Dermis microvascular lymphatic vessel endothelial cell (primary cell): ENCODE results near the gene COLEC11. TPM values are rescaled to one million over a fixed set of nuclear protein-coding genes. Genes with fewer than 3 reads are reported as not detected.

Source experiments
- DNase-seq, 2 donors: peaks; one replicate each; pipeline versions ENCODE4 v3.0.0 to v3.0.0-alpha.2; 2010; ENCODE audit warnings: low read depth in 2 of 2
- total RNA-seq: library from RNA; depleted of rRNA; stranded (reverse); fragments of >200 nt; gene quantifications from 2 replicates; pipeline ENCODE4 v1.2.1, GENCODE V29; 2014

Gene COLEC11
- total RNA-seq, 1 donor from 2014 or later, result 0.13 TPM

DNA sequence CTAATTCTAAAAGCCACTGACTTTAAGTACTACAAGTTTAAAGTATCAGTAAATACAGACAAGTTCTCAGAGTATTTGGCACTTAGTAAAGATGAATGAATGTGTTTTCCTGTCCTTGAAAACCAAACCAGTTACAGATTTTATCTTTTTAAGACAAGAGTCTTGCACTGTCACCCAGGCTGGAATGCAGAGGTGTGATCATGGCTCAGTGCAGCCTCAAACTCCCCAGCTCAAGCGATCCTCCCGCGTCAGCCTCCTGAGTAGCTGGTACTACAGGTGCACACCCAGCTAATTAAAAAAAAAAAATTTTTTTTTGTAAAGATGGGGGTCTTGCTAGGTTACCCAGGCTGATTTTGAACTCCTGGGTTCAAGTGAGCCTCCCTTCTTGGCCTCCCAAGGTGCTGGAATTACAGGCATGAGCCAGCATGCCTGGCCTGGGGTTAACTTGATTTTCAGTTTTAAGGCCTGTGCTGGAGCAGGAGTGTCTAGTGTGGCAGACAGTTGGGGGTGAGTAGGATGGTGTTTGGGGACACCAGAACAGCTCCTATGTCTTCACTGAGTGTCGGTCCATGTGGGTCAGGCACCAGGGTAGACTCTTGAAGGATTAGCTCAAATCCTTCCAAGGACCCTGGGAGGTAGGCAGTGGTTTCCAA is 10.2 kb upstream of the COLEC11 start:
- DNase-seq, result no peak

DNA sequence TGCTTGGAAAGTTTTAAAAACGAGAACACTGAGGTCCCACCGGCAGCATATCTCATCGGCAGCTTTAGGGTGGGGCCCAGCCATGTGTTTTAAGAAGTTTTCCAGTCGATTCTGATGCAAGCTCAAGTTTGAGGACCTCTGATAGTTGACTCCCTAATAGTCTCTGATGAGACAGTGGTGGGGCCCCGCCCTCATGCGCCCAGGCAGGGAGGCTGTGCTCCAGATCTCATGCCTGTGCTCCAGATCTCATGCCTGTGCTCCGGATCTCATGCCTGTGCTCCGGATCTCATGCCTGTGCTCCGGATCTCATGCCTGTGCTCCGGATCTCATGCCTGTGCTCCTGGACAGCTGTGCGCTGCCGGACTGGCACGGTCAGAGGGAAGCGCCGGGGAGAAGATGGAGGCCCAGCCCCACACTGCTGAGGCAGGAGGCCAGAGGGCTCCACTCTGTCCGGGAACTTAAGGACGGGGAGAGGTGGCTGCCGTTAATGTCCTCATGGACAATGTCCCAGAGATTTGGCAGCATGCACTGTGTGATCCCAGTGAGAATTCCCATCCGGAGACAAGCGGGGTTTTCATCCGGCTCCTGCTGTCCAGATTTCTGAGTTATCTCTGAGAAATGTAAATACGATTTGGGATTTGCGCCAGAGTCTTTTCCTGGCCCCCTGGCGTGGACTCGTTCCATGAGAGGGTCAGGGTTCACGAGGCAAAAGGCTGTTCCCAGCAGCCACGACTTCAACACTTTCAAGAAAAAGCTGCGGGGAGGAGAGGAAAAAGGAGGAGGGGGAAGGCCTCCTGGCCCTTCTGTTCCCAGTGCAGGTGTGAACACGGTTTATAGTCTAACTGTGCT is 9.4 kb upstream of the COLEC11 start:
- DNase-seq, result peak; percentile 48 to 73

DNA sequence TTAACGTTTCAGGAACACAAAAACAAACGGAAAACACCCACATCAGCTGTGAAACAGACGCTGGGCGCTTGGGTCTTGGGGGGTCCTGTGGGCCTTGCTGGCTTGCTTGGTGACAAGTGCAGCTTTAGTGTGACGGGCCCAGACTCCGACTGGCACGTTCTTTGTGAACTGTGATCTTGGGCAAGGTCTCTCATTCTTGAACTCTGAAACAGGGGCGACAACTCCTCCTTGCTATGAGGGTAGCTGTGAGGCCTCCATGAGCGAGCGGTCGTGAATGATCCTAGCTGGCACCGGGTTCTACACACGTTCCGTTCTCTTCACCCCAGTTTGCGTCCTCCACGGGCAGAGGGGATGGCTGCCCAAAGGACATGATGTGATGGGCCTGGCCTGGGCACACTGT is 8.7 kb upstream of the COLEC11 start:
- DNase-seq, result no peak

DNA sequence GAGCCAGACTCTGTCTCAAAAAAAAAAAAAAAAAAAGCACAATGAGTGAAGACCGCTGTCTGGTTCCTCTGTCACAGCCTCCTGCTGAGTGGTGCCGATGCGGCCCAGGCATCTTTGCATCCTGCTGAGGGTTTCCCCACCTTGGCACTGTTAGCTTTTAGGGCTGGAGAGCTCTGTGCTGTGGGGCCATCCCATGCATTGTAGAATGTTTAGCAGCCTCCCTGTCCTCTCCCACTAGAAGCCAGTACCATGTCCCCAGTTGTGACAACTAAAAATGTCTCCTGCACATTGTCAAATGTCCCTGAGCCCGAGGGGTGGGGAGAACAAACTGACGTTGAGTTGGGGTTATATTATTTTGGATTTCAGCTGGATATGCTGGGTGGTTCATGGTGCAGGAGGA is 7.9 kb upstream of the COLEC11 start:
- no peak for DNase-seq

DNA sequence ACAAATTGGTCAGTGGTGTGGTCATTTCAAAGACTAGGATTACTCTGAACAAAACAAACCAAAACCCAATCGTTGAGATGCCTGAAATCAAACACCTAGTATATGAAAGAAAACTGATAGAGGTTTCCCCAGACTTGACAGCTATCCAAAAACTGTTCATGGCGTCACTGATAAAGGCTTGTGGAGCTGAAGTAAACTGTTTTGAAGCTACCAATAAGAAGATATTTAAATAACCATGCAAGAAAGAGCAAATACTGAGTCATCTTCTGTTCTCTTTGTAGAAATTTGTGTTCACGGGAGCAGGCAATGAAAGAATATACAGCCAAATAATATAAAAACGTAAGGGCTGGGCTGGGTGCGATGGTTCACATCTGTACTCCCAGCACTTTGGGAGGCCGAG is 7.5 kb upstream of the COLEC11 start:
- DNase-seq, result no peak

DNA sequence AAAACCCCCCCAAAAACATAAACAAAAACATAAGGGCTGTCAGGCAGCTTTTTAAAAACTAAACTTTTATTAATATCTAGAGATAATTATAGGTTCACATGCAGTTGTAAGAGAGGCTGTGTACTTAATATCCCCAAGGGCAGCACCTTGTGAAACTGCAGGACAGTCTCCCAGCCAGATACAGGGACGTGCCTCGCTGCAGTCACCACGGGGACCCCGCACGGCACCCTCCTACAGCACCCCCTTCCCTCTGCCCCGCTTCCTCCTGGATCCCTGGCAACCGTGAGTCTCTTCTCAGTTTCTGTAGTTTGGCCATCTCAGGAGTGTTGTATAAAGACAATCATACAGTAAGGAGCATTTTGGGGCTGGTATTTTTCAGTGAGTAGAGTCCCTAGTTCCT is 6.8 kb upstream of the COLEC11 start:
- DNase-seq, result no peak

DNA sequence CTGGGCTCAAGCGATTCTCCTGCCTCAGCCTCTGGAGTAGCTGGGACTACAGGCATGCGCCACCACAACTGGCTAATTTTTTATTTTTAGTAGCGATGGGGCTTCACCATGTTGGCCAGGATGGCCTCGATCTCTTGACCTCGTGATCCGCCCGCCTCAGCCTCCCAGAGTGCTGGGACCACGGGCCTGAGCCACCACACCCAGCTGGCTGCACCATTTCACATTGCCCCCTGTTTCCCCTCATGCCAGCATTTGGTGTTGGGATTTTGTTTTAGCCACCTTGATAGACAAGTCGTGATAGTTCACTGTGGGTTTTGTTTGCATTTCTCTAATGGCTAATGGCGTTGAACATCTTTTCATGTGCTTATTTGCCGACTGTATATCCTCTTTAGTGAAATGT is 5.8 kb upstream of the COLEC11 start:
- DNase-seq, result no peak

DNA sequence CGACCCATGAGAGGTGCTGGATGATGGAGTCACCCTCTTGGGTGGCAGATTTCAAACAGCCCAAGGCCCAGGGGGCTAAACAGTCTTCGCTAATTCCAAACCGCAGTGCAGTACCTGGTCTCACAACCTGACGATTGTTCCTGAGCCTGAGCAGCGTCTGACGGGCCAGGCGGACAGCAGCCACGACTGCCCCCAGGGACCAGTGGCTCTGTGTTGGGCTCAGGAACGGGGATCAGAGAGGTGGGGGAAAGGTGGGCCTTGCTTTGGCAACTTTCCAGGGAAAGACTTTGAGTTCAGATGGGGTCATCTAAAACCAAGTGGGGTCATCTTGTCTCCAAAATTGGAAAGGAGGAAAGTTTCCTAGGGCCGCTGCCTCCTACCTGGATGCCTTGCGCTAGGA is 492 bp downstream of the COLEC11 start:
- no peak for DNase-seq

DNA sequence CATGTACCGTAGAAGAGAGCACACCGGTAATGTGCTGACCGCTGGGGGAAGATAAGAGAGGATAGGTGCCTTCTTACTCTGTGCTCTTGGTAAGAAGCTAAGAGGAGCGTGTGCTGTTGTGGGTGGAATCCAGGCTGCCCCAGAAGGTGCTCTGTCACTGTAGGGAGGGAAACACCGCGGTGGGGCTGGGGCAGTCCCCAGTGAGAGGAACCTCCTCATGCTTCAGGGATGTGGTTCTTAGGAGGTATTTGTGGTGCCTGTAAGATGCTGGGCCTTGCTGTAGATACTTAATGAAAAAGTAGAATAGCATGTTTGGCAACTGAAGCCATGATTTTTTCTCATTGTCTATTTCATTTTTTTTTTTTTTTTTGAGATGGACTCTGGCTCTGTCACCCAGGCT is 1.1 kb downstream of the COLEC11 start:
- DNase-seq, result no peak

DNA sequence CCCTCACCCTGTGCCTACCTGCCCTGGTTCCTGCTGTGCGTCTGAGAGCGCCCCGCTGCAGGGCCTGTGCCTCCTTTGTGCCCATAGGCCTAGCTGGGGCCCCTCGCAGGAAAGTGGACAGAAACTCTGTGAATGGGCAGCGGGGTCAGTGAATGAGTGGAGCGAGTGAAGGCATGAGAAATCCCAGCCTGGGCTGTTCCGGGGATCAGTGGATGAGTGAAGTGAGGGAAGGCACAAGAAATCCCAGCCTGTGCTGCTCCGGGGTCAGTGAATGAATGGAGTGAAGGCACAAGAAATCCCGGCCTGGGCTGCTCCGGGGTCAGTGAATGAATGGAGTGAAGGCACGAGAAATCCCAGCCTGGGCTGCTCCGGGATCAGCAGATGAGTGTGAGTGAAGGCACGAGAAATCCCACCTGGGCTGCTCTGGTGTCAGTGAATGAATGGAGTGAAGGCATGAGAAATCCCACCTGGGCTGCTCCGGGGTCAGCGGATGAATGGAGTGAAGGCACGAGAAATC is 2.0 kb downstream of the COLEC11 start:
- DNase-seq, result no peak

DNA sequence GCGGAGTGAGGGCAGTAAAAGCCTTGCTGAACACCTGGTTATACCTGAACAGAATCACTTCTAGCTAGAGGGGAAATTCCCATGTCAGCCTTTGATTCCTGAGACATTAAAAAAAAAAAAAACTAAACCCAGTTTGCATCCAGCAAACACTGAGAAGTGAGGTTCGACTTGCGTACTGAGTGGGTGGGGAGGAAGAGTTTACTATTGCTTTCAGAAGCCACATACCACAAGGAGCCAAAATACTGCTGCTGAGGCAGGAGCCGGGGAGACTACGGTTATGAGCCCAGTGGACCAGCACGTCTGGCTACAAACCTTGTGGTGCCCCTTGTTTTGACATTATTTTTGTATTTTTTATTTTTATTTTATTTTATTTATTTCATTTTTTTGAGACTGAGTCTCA is 2.7 kb downstream of the COLEC11 start:
- no peak for DNase-seq

DNA sequence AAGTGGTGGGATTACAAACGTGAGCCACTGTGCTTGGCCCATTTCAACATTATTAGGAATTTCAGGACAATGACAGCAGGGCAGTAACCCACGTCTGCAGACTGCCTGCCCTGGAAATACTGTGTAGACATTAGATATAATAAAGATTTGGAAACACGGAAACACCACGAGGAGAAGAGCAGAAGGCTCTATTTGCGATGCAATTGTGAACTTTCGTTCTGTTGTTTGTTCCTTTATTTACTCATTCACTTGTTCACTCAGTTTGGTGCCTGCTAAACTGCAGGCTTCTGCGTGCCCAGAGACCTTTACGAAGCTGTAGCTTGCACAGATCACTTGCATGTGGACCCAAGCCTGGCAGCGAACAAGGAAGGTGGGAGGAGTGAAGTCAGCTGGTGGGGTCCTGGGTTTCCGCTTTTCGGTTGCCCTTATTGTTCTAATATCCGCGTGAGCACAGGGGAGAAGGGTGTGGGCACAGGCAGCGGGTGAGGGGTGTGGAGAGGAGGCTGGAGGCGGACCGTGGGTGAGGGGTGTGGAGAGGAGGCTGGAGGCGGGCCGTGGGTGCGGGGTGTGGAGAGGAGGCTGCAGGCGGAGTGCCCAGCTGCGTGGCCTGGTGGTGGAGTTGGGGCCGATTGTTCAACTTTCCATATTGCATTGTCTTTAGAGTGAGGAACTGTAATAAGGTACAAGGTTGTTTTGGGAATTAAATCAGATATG is 3.4 kb downstream of the COLEC11 start:
- DNase-seq, result no peak

DNA sequence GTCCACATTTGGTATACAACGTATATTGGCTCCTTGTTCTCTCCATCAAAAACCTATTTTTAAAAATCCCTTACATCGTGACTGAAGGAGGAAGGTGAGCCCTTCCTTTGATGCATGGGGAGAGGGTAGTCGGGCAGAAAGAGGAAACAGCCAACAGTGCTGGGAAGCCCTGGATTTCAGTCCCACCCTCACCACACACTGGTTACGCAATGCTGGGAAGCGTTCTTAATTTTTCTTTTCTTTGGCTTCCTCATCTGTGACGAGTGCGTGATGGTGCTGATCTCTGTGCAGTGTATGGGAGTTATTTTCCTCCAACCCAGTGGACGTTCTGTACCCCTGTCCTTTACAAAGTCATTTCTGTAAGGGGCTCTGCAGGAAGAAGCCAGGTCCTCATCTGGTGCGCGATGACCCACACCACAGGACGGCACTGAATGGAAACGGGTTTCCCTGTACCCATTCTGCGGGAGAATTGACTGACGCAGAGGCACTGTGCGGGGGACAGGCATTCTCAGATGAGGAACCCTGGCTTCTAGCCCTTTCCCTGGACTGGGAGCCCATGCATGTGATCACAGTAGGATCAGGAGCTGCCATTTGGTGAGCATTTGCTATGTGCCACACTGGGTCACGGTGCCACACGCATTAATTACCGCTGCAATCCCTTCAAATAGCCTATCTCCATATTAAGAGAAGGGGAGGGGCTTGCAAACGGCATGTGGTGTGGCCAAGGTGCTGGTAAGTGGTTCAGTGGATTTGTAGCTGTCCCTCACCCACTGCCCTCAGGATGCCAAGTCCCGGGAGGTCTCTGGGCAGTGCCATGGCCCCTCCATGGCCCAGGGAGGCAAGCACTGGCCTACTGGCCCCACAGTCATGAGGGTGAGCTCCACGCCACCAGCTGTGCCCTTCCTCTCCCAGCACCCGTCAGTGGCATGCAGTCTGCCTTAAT is 4.3 kb downstream of the COLEC11 start:
- DNase-seq, result no peak

DNA sequence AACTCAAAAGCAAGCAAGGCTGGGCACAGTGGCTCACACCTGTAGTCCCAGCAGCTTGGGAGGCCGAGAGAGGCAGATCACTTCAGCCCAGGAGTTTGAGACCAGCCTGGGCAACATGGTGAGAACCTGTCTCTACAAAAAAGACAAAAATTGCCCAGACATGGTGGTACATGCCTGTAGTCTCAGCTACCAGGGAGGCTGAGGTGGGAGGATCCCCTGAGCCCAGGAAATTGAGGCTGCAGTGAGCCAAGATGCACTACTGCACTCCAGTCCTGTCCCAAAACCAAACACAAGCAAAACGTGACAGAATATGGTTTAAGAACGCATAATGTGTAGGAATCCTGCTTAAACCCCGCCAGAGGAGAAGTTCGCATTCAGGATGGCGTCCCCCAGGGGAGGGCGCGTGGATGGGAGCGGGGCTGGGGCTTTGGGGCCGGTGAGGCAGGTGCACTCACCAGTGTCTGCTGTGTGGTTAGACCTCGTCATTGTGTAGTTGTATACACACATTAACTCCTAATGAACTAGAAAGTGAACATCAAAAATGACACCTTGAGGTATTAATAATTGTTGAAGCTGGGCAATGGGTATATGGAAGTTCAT is 5.4 kb downstream of the COLEC11 start:
- no peak for DNase-seq

DNA sequence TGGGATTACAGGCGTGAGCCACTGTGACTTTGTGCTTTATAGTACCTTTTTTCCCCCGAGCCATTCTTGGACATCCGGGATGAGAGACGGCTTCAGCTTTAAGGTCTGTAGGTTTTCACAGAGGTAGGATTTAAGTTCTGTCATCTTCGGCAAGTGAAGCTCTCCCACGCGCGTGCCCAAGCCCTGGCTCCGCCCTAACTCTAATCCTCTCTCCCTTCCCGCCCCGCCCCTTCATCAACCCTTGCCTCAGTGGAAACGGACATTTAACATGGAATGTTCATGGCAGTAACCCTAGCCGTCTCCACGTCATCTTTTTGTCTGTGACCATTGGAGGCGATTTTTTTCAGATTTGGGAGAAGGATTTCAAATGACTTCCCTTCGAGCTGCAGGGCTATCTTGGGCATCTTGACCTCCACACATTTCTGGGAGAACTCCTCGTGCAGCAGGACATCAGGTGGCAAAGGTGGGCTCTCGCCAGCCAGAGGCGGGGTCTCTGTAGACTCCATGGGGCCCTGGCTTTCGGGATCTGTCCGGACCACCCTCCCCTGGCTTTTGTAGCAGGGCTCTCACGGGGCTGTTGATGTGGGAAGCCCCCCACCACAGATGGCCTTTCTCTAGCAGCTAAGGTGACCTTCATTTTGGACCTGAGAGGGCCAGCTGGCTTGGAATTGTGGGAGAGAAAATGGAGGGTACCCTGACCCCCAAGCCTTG is 6.8 kb downstream of the COLEC11 start:
- DNase-seq, result no peak

DNA sequence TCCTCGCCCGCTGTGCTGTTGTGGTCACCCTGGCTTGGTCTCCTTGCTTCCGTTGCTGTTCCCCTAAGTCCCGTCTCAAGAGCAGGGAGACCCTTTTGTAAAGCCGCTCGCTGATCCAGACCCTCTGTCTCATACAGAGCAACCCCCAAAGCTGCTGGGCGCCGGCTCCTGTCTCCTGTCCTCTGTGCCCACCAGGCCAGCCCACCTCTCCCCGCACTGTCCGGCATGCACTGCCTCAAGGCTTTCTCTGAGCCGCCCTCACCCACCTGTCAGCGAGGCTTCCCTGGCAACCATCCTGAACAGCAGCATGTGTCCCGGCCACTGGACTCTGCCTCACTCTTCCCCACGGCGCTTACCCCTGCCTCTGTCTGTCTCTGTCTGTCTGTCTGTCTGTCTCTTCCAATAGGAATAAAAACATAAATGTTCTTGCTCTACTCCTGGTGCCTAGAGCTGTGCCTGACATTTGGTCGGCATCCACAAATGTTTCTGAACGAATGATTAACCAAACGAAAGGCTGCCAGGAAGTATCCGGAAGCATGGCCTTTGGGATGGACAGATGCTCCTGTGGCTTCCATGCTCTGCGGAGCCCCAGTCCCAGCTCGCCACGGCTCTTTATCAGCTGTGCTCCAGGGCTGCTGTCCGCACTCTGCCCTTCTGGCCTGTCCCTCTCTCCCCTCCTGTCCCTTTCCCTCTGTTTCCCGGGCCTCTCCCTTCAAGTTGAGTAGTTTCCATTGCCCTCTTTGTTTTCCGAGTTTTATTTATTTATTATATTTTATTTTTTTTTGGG is 7.8 kb downstream of the COLEC11 start:
- no peak for DNase-seq

DNA sequence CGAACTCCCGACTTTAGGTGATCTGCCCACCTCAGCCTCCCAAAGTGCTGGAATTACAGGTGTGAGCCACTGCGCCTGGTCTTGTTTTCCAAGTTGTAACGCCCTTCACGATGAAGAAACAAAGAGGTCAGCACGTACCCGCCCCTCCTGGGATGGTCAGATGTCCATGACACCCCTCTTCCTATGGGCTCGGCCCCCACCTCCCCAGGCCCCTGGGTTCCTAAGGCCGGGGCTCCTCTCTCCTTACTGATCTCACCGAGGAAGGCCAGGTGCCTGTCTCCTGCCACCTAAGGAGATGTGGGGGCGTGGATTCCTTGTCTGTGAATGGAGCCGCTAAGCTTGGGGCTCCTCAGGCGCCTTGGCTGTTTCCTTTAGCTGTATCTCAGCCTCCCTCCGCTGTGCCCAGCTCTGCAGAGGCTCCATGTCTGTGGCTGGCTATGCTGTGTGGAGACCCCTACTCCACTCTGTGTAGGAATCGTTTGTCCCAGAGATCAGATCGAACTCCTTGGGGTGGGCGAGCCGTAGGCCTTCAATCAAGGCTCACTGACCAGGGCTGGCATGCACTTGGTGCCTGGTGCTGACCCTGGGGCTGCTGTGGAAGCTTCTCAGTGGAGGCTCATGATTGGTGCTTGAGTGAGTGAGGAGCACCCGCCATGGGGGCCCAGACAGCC is 8.8 kb downstream of the COLEC11 start:
- DNase-seq, result no peak

DNA sequence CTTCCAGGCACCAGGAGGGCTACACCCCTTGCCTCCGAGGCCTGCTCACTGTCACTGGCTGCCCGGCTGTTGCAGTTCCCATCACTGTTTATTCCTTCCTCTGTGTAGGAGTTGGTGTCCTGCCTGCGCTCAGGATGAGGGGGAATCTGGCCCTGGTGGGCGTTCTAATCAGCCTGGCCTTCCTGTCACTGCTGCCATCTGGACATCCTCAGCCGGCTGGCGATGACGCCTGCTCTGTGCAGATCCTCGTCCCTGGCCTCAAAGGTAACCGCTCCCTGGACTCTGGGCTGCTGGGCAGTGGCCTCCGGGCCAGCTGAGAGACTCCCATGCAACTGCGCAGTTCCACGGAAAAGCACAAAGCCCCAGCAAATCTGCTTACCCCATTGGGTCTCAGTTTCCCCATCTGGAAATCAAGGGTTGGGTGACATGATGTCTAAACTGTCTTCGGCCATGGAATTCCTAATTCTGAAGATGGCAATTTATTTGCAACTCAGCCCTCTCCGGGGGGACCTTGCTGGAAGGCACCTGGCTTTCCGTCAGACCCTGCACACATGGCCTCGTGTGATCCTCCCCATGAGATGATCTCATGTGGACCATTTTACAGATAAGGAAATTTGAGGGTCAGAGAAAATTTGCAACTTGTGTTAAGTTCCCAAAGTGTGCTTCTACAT is 9.4 kb downstream of the COLEC11 start:
- no peak for DNase-seq
